WTC11 (cell line): ENCODE data around the gene GRIA2. TPM values are rescaled to one million over a fixed set of nuclear protein-coding genes. Genes with fewer than 3 reads are reported as not detected.

Source experiments
- ATAC-seq: fragments of 200-7000 bp; cut with Tn5 transposase; 2 replicates; pipeline ENCODE4 v1.10.0; 2021; ENCODE audit warnings: mild to moderate bottlenecking, moderate library complexity
- CTCF ChIA-PET: fragments of 300-600 bp; sonication (Branson Sonifier 250); formaldehyde crosslinking; loops from one replicate; lab custom pipeline; 2021; ENCODE audit warnings: antibody characterized with exemption; lab: Charles Lee
- POLR2A ChIA-PET: fragments of 350-600 bp; sonication (Branson Sonifier 250); formaldehyde crosslinking; loops from one replicate; lab custom pipeline; 2021; ENCODE audit warnings: antibody characterized with exemption; lab: Charles Lee
- DNase-seq: peaks from one replicate; pipeline ENCODE4 v3.0.0; 2021; ENCODE audit warnings: low spot score
- H3K27ac Mint-ChIP-seq: 2 replicates; pipeline ENCODE4 v1.8.0; 2021; ENCODE audit warnings: mixed read lengths
- H3K27me3 Mint-ChIP-seq: 2 replicates; pipeline ENCODE4 v1.8.0; 2021; ENCODE audit warnings: low read depth, mild to moderate bottlenecking, moderate library complexity, mixed read lengths
- H3K36me3 Mint-ChIP-seq: 2 replicates; pipeline ENCODE4 v1.8.0; 2021; ENCODE audit warnings: mixed read lengths
- H3K4me1 Mint-ChIP-seq: 2 replicates; pipeline ENCODE4 v1.8.0; 2022; ENCODE audit warnings: mixed read lengths
- H3K4me3 Mint-ChIP-seq: 2 replicates; pipeline ENCODE4 v1.8.0; 2021; ENCODE audit warnings: mild to moderate bottlenecking, moderate library complexity, mixed read lengths
- H3K9me3 Mint-ChIP-seq: 2 replicates; pipeline ENCODE4 v1.8.0; 2021; ENCODE audit warnings: mixed read lengths
- FOXP1 ChIP-seq: sonication (generic); formaldehyde crosslinking; IDR thresholded peaks from 2 replicates; pipeline ENCODE4 v1.8.0; 2022; ENCODE audit warnings: missing genetic modification reagents, mild to moderate bottlenecking, moderate library complexity, borderline replicate concordance
- GRHL2 ChIP-seq: fragments of 250-450 bp; sonication (Bioruptor Pico); IDR thresholded peaks from 2 replicates; pipeline ENCODE4 v1.8.0; 2022; ENCODE audit warnings: mild to moderate bottlenecking, moderate library complexity; ENCODE audit not compliant: insufficient replicate concordance, severe bottlenecking
- GTF2I ChIP-seq: fragments of 250-450 bp; sonication (Bioruptor Pico); conservative IDR thresholded peaks from 2 replicates; pipeline ENCODE4 v1.4.0; 2021; ENCODE audit warnings: mild to moderate bottlenecking
- IRF2 ChIP-seq: sonication (generic); formaldehyde crosslinking; IDR thresholded peaks from 2 replicates; pipeline ENCODE4 v1.8.0; 2022; ENCODE audit warnings: low read depth, missing genetic modification reagents, borderline replicate concordance
- JAZF1 ChIP-seq: fragments of 250-450 bp; sonication (Bioruptor Pico); IDR thresholded peaks from 2 replicates; pipeline ENCODE4 v1.9.0; 2021; ENCODE audit warnings: moderate library complexity, mild to moderate bottlenecking, inconsistent platforms
- KAT7 ChIP-seq: sonication (generic); formaldehyde crosslinking; IDR thresholded peaks from 2 replicates; pipeline ENCODE4 v1.8.1; 2023; ENCODE audit warnings: missing genetic modification reagents, mild to moderate bottlenecking, borderline replicate concordance
- MXD4 ChIP-seq: fragments of 250-450 bp; sonication (Bioruptor Pico); IDR thresholded peaks from 2 replicates; pipeline ENCODE4 v1.8.0; 2021; ENCODE audit warnings: mild to moderate bottlenecking, moderate library complexity, borderline replicate concordance
- NR3C1 ChIP-seq: sonication (generic); formaldehyde crosslinking; conservative IDR thresholded peaks from 2 replicates; pipeline ENCODE4 v1.8.1; 2023; ENCODE audit warnings: low read depth, mild to moderate bottlenecking, missing genetic modification reagents
- SMAD4 ChIP-seq: sonication (generic); formaldehyde crosslinking; IDR thresholded peaks from 2 replicates; pipeline ENCODE4 v1.8.0; 2022; ENCODE audit warnings: mild to moderate bottlenecking, missing genetic modification reagents
- TEAD1 ChIP-seq: sonication (generic); formaldehyde crosslinking; IDR thresholded peaks from 2 replicates; pipeline ENCODE4 v1.8.0; 2022; ENCODE audit warnings: mild to moderate bottlenecking, missing genetic modification reagents
- ZNF396 ChIP-seq: fragments of 250-450 bp; sonication (Bioruptor Pico); IDR thresholded peaks from 2 replicates; pipeline ENCODE4 v1.8.0; 2021; ENCODE audit warnings: mild to moderate bottlenecking, moderate library complexity, borderline replicate concordance
- ZNF416 ChIP-seq: fragments of 250-450 bp; sonication (Bioruptor Pico); IDR thresholded peaks from 2 replicates; pipeline ENCODE4 v1.9.0; 2021; ENCODE audit warnings: mild to moderate bottlenecking, inconsistent platforms
- ZNF423 ChIP-seq: fragments of 250-450 bp; sonication (Bioruptor Pico); IDR thresholded peaks from 2 replicates; pipeline ENCODE4 v2.1.2; 2022; ENCODE audit warnings: mild to moderate bottlenecking, moderate library complexity
- total RNA-seq: library from RNA; stranded (reverse); gene quantifications from 3 replicates; pipeline ENCODE4 v1.2.3, GENCODE V29; 2021
- TF ChIP-seq, protein P1 (sequence below): sonication (generic); formaldehyde crosslinking; IDR thresholded peaks from 2 replicates; pipeline ENCODE4 v1.8.1; 2022; ENCODE audit warnings: missing genetic modification reagents, borderline replicate concordance
- TF ChIP-seq, protein P2 (sequence below): fragments of 250-450 bp; sonication (Bioruptor Pico); IDR thresholded peaks from 2 replicates; pipeline ENCODE4 v1.8.0; 2021; ENCODE audit warnings: mild to moderate bottlenecking
- TF ChIP-seq, protein P3 (sequence below): sonication (generic); formaldehyde crosslinking; IDR thresholded peaks from 2 replicates; pipeline ENCODE4 v1.8.0; 2022; ENCODE audit warnings: mild to moderate bottlenecking, missing genetic modification reagents
- TF ChIP-seq, protein P4 (sequence below): sonication (generic); formaldehyde crosslinking; IDR thresholded peaks from 2 replicates; pipeline ENCODE4 v1.8.1; 2023; ENCODE audit warnings: mild to moderate bottlenecking, missing genetic modification reagents, borderline replicate concordance
- TF ChIP-seq, protein P5 (sequence below): sonication (generic); formaldehyde crosslinking; IDR thresholded peaks from 2 replicates; pipeline ENCODE4 v1.8.0; 2023; ENCODE audit warnings: missing genetic modification reagents, mild to moderate bottlenecking, borderline replicate concordance
- TF ChIP-seq, protein P6 (sequence below): sonication (generic); formaldehyde crosslinking; IDR thresholded peaks from 2 replicates; pipeline ENCODE4 v1.8.1; 2022; ENCODE audit warnings: mild to moderate bottlenecking, moderate library complexity, missing genetic modification reagents

GRIA2 gene
- total RNA-seq, 1 experiment from 2014 or later: not detected

DNA sequence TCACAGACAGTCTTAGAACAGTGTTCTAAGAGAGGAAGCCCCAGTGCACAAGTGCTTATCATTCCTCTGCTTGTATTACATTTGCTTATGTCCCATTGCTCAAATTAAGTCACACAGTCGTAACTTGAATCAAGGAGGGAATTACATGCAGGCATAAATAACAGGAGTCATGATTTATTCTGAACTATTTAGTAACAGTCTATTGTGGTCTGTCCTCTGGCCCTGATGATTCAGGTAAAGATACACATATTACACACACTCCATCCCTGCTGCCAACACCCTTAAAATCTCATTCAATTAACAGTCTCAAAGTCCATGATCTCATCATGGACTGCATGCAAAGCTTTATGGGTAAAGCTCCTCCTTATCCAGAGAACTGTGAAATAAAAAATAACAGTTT lies 60.1 kb downstream of the GRIA2 start (continued):
- TF ChIP-seq, protein P1, sequence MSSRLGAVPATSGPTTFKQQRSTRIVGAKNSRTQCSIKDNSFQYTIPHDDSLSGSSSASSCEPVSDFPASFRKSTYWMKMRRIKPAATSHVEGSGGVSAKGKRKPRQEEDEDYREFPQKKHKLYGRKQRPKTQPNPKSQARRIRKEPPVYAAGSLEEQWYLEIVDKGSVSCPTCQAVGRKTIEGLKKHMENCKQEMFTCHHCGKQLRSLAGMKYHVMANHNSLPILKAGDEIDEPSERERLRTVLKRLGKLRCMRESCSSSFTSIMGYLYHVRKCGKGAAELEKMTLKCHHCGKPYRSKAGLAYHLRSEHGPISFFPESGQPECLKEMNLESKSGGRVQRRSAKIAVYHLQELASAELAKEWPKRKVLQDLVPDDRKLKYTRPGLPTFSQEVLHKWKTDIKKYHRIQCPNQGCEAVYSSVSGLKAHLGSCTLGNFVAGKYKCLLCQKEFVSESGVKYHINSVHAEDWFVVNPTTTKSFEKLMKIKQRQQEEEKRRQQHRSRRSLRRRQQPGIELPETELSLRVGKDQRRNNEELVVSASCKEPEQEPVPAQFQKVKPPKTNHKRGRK: no peak
- TF ChIP-seq, protein P2, sequence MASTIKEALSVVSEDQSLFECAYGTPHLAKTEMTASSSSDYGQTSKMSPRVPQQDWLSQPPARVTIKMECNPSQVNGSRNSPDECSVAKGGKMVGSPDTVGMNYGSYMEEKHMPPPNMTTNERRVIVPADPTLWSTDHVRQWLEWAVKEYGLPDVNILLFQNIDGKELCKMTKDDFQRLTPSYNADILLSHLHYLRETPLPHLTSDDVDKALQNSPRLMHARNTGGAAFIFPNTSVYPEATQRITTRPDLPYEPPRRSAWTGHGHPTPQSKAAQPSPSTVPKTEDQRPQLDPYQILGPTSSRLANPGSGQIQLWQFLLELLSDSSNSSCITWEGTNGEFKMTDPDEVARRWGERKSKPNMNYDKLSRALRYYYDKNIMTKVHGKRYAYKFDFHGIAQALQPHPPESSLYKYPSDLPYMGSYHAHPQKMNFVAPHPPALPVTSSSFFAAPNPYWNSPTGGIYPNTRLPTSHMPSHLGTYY: no peak
- TF ChIP-seq ZNF396 (no peak), FOXP1 (CRISPR knock-in tag) (no peak), KAT7 (no peak), ZNF416 (no peak), MXD4 (CRISPR knock-in tag) (no peak)
- TF ChIP-seq, protein P3, sequence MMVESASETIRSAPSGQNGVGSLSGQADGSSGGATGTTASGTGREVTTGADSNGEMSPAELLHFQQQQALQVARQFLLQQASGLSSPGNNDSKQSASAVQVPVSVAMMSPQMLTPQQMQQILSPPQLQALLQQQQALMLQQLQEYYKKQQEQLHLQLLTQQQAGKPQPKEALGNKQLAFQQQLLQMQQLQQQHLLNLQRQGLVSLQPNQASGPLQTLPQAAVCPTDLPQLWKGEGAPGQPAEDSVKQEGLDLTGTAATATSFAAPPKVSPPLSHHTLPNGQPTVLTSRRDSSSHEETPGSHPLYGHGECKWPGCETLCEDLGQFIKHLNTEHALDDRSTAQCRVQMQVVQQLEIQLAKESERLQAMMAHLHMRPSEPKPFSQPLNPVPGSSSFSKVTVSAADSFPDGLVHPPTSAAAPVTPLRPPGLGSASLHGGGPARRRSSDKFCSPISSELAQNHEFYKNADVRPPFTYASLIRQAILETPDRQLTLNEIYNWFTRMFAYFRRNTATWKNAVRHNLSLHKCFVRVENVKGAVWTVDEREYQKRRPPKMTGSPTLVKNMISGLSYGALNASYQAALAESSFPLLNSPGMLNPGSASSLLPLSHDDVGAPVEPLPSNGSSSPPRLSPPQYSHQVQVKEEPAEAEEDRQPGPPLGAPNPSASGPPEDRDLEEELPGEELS: no peak

DNA sequence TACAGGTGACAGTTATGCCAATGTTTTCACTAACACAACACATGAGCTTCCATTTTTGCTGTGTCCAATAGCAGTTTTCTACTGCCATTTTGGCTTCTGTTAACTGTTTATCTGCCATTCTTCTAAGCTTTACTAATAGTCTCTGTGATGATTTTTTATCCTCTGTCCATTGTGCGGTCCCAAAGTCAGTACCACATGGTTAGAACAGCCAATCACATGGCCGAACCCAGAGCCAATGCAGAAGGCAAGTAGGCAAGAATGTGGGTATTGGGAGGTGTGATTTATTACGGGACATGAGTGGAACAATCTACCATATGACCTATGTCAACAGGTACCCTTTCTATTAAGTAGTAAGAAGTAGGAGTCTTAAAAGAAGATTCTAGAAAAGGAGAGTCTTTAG lies 61.5 kb downstream of the GRIA2 start:
- POLR2A ChIA-PET: no interaction called here
- no peaks in the 10 kb centered on the region for H3K36me3 Mint-ChIP-seq
- ATAC-seq (no peak), DNase-seq (no peak)
- H3K27me3 Mint-ChIP-seq: no peaks in the 10 kb centered on the region
- H3K4me1 Mint-ChIP-seq: peaks cover 6% of the 10 kb centered on the region
- H3K4me3 Mint-ChIP-seq: no peak overlapping the region
- no peak overlapping the region for H3K27ac Mint-ChIP-seq
- H3K9me3 Mint-ChIP-seq: no peaks in the 10 kb centered on the region
- CTCF ChIA-PET: no interaction called here
- no peak for TF ChIP-seq ZNF423 (CRISPR knock-in tag)
- no peak for TF ChIP-seq GTF2I (CRISPR knock-in tag)
- TF ChIP-seq KAT7: no peak
- TF ChIP-seq JAZF1: no peak
- TF ChIP-seq, protein P4, sequence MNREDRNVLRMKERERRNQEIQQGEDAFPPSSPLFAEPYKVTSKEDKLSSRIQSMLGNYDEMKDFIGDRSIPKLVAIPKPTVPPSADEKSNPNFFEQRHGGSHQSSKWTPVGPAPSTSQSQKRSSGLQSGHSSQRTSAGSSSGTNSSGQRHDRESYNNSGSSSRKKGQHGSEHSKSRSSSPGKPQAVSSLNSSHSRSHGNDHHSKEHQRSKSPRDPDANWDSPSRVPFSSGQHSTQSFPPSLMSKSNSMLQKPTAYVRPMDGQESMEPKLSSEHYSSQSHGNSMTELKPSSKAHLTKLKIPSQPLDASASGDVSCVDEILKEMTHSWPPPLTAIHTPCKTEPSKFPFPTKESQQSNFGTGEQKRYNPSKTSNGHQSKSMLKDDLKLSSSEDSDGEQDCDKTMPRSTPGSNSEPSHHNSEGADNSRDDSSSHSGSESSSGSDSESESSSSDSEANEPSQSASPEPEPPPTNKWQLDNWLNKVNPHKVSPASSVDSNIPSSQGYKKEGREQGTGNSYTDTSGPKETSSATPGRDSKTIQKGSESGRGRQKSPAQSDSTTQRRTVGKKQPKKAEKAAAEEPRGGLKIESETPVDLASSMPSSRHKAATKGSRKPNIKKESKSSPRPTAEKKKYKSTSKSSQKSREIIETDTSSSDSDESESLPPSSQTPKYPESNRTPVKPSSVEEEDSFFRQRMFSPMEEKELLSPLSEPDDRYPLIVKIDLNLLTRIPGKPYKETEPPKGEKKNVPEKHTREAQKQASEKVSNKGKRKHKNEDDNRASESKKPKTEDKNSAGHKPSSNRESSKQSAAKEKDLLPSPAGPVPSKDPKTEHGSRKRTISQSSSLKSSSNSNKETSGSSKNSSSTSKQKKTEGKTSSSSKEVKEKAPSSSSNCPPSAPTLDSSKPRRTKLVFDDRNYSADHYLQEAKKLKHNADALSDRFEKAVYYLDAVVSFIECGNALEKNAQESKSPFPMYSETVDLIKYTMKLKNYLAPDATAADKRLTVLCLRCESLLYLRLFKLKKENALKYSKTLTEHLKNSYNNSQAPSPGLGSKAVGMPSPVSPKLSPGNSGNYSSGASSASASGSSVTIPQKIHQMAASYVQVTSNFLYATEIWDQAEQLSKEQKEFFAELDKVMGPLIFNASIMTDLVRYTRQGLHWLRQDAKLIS (CRISPR knock-in tag): no peak
- no peak for TF ChIP-seq SMAD4 (CRISPR knock-in tag)
- no peak for TF ChIP-seq GRHL2 (CRISPR knock-in tag)
- TF ChIP-seq TEAD1: no peak
- TF ChIP-seq, protein P5, sequence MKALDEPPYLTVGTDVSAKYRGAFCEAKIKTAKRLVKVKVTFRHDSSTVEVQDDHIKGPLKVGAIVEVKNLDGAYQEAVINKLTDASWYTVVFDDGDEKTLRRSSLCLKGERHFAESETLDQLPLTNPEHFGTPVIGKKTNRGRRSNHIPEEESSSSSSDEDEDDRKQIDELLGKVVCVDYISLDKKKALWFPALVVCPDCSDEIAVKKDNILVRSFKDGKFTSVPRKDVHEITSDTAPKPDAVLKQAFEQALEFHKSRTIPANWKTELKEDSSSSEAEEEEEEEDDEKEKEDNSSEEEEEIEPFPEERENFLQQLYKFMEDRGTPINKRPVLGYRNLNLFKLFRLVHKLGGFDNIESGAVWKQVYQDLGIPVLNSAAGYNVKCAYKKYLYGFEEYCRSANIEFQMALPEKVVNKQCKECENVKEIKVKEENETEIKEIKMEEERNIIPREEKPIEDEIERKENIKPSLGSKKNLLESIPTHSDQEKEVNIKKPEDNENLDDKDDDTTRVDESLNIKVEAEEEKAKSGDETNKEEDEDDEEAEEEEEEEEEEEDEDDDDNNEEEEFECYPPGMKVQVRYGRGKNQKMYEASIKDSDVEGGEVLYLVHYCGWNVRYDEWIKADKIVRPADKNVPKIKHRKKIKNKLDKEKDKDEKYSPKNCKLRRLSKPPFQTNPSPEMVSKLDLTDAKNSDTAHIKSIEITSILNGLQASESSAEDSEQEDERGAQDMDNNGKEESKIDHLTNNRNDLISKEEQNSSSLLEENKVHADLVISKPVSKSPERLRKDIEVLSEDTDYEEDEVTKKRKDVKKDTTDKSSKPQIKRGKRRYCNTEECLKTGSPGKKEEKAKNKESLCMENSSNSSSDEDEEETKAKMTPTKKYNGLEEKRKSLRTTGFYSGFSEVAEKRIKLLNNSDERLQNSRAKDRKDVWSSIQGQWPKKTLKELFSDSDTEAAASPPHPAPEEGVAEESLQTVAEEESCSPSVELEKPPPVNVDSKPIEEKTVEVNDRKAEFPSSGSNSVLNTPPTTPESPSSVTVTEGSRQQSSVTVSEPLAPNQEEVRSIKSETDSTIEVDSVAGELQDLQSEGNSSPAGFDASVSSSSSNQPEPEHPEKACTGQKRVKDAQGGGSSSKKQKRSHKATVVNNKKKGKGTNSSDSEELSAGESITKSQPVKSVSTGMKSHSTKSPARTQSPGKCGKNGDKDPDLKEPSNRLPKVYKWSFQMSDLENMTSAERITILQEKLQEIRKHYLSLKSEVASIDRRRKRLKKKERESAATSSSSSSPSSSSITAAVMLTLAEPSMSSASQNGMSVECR (CRISPR knock-in tag): no peak
- TF ChIP-seq, protein P6, sequence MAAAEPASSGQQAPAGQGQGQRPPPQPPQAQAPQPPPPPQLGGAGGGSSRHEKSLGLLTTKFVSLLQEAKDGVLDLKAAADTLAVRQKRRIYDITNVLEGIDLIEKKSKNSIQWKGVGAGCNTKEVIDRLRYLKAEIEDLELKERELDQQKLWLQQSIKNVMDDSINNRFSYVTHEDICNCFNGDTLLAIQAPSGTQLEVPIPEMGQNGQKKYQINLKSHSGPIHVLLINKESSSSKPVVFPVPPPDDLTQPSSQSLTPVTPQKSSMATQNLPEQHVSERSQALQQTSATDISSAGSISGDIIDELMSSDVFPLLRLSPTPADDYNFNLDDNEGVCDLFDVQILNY (CRISPR knock-in tag): no peak
- no peak for TF ChIP-seq IRF2 (CRISPR knock-in tag)
- no peak for TF ChIP-seq NR3C1 (CRISPR knock-in tag)
